ENCODE results near the gene ATF3. TPM values are rescaled to one million over a fixed set of nuclear protein-coding genes. Genes with fewer than 3 reads are reported as not detected.
A peak's percentile ranks its signal among the peaks of the same experiment; 100 is the strongest.
"Not testable (repeated sequence)": the region's sequence is repeated elsewhere in the genome, so short reads cannot be mapped to it uniquely, and the experiment has no call there.

The ATF3 gene
- total and polyA plus RNA-seq, 2 donors: 20.2 to 118 TPM

- Histone ChIP-seq H3K27ac (ENCODE audit: low read depth) (no peak overlapping the region), H3K4me3 (ENCODE audit: low read depth, low read length) (no peak overlapping the region), H3K36me3 (ENCODE audit: insufficient read depth) (no peaks in the 10 kb centered on the region), H3K4me1 (ENCODE audit: insufficient read depth) (no peaks in the 10 kb centered on the region)
- DNase-seq (ENCODE audit: extremely low spot score): no peak
- WGBS: 33% methylated on average over 3 of the region's 3 CpGs
These were observed 41.7 kb downstream of the ATF3 start for GRCh38 chr1:212650228-212650627.

GRCh38 chr1:212651521-212651920 lies 43.0 kb downstream of the ATF3 start:
- Histone ChIP-seq H3K4me1 (ENCODE audit: insufficient read depth) (no peaks in the 10 kb centered on the region), H3K36me3 (ENCODE audit: insufficient read depth) (no peaks in the 10 kb centered on the region), H3K4me3 (ENCODE audit: low read depth, low read length) (no peak overlapping the region), H3K27ac (ENCODE audit: low read depth) (no peak overlapping the region)
- WGBS: 85% methylated on average over 4 of the region's 4 CpGs
- no peak for DNase-seq (ENCODE audit: extremely low spot score)

GRCh38 chr1:212651977-212652376 lies 43.4 kb downstream of the ATF3 start:
- Histone ChIP-seq H3K4me1 (ENCODE audit: insufficient read depth) (no peaks in the 10 kb centered on the region), H3K36me3 (ENCODE audit: insufficient read depth) (no peaks in the 10 kb centered on the region), H3K27ac (ENCODE audit: low read depth) (no peak overlapping the region), H3K4me3 (ENCODE audit: low read depth, low read length) (no peak overlapping the region)
- no peak for DNase-seq (ENCODE audit: extremely low spot score)
- 96% methylated on average over 3 of the region's 3 CpGs for WGBS

- H3K36me3 ChIP-seq (ENCODE audit: insufficient read depth): no peaks in the 10 kb centered on the region
- H3K27ac ChIP-seq (ENCODE audit: low read depth): no peak overlapping the region
- no peaks in the 10 kb centered on the region for H3K4me1 ChIP-seq (ENCODE audit: insufficient read depth)
- H3K4me3 ChIP-seq (ENCODE audit: low read depth, low read length): no peak overlapping the region
- 95% methylated on average over 1 of the region's 1 CpG for WGBS
- DNase-seq (ENCODE audit: extremely low spot score): no peak
These were observed 44.0 kb downstream of the ATF3 start for GRCh38 chr1:212652609-212653008.

GRCh38 chr1:212655668-212656440 lies 47.3 kb downstream of the ATF3 start:
- Histone ChIP-seq H3K4me3 (ENCODE audit: low read depth, low read length) (no peak overlapping the region), H3K36me3 (ENCODE audit: insufficient read depth) (no peaks in the 10 kb centered on the region), H3K4me1 (ENCODE audit: insufficient read depth) (no peaks in the 10 kb centered on the region), H3K27ac (ENCODE audit: low read depth) (no peak overlapping the region)
- WGBS: 71% methylated on average over 6 of the region's 6 CpGs
- DNase-seq (ENCODE audit: extremely low spot score): no peak

GRCh38 chr1:212656730-212657129 lies 48.2 kb downstream of the ATF3 start:
- Histone ChIP-seq H3K4me1 (ENCODE audit: insufficient read depth) (no peaks in the 10 kb centered on the region), H3K27ac (ENCODE audit: low read depth) (no peak overlapping the region), H3K36me3 (ENCODE audit: insufficient read depth) (no peaks in the 10 kb centered on the region), H3K4me3 (ENCODE audit: low read depth, low read length) (no peak overlapping the region)
- 83% methylated on average over 5 of the region's 5 CpGs for WGBS
- DNase-seq (ENCODE audit: extremely low spot score): no peak

- H3K27ac ChIP-seq (ENCODE audit: low read depth); H3K4me3 ChIP-seq (ENCODE audit: low read depth, low read length); DNase-seq (ENCODE audit: extremely low spot score); H3K4me1 ChIP-seq (ENCODE audit: insufficient read depth); H3K36me3 ChIP-seq (ENCODE audit: insufficient read depth): not testable (repeated sequence)
- 52% methylated on average over 7 of the region's 7 CpGs for WGBS
These were observed 49.7 kb downstream of the ATF3 start for GRCh38 chr1:212658250-212658649.

GRCh38 chr1:212664409-212665199 lies 56.0 kb downstream of the ATF3 start:
- no peaks in the 10 kb centered on the region for H3K36me3 ChIP-seq (ENCODE audit: insufficient read depth)
- 70% methylated on average over 11 of the region's 11 CpGs for WGBS
- H3K27ac ChIP-seq (ENCODE audit: low read depth): no peak overlapping the region
- DNase-seq (ENCODE audit: extremely low spot score): no peak
- no peaks in the 10 kb centered on the region for H3K4me1 ChIP-seq (ENCODE audit: insufficient read depth)
- H3K4me3 ChIP-seq (ENCODE audit: low read depth, low read length): no peak overlapping the region

GRCh38 chr1:212665241-212666115 lies 56.9 kb downstream of the ATF3 start:
- Histone ChIP-seq H3K36me3 (ENCODE audit: insufficient read depth) (no peaks in the 10 kb centered on the region), H3K27ac (ENCODE audit: low read depth) (no peak overlapping the region), H3K4me1 (ENCODE audit: insufficient read depth) (no peaks in the 10 kb centered on the region), H3K4me3 (ENCODE audit: low read depth, low read length) (peak overlapping the region; percentile 27)
- peak; percentile 28 for DNase-seq (ENCODE audit: extremely low spot score)
- 18% methylated on average over 37 of the region's 37 CpGs for WGBS

- Histone ChIP-seq H3K4me1 (ENCODE audit: insufficient read depth) (no peaks in the 10 kb centered on the region), H3K27ac (ENCODE audit: low read depth) (no peak overlapping the region), H3K4me3 (ENCODE audit: low read depth, low read length) (no peak overlapping the region), H3K36me3 (ENCODE audit: insufficient read depth) (no peaks in the 10 kb centered on the region)
- WGBS: 85% methylated on average over 10 of the region's 10 CpGs
- no peak for DNase-seq (ENCODE audit: extremely low spot score)
These were observed 57.7 kb downstream of the ATF3 start for GRCh38 chr1:212666116-212666775.

- WGBS: 35% methylated on average over 9 of the region's 9 CpGs
- Histone ChIP-seq H3K4me1 (ENCODE audit: insufficient read depth) (no peaks in the 10 kb centered on the region), H3K27ac (ENCODE audit: low read depth) (no peak overlapping the region), H3K36me3 (ENCODE audit: insufficient read depth) (no peaks in the 10 kb centered on the region), H3K4me3 (ENCODE audit: low read depth, low read length) (no peak overlapping the region)
- peak; percentile 57 for DNase-seq (ENCODE audit: extremely low spot score)
These were observed 58.9 kb downstream of the ATF3 start for GRCh38 chr1:212667223-212668139.

GRCh38 chr1:212668477-212668876 lies 59.9 kb downstream of the ATF3 start:
- H3K27ac ChIP-seq (ENCODE audit: low read depth): no peak overlapping the region
- 92% methylated on average over 5 of the region's 5 CpGs for WGBS
- DNase-seq (ENCODE audit: extremely low spot score): no peak
- no peaks in the 10 kb centered on the region for H3K36me3 ChIP-seq (ENCODE audit: insufficient read depth)
- no peaks in the 10 kb centered on the region for H3K4me1 ChIP-seq (ENCODE audit: insufficient read depth)
- no peak overlapping the region for H3K4me3 ChIP-seq (ENCODE audit: low read depth, low read length)
